GM19455 (cell line): ENCODE measurements around the gene APOH.
A peak's percentile ranks its signal among the peaks of the same experiment; 100 is the strongest.

ENCODE experiments used
- ATAC-seq: cut with Tn5 transposase; IDR thresholded peaks from one replicate; pipeline ENCODE4 v1.9.1; 2021; ENCODE audit not compliant: unreplicated experiment

Gene APOH

DNA sequence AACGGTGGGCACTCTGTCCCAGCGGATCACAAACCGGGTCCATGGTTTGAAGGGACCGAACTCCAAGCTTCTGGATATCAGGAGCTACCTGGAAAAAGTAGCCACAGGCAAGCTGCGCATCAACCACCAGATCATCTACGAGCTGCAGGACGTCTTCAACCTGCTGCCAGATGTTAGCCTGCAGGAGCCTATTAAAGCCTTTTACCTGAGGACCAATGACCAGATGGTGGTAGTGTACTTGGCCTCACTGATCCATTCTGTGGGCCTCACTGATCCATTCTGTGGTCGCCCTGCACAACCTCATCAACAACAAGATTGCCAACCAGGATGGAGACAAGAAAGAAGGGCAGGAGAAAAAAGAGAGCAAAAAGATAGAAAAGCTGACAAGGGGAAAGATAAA lies 31.0 kb downstream of the APOH start:
- no peak for ATAC-seq

DNA sequence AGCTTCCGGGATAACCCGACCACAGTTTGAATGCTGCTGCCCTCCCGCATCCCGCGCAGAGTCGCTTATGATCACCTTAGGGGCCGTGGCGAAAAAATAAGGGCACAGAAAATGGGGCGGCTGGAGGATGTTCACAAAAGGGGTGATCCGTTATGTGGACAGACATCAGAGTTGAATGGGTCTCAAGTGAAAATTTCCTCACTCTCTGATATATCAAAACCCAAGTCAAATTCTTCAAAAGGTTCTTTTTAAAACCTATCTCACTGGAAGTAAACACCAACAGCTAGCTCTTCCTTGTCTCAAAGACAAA lies 36.9 kb downstream of the APOH start:
- ATAC-seq: no peak

DNA sequence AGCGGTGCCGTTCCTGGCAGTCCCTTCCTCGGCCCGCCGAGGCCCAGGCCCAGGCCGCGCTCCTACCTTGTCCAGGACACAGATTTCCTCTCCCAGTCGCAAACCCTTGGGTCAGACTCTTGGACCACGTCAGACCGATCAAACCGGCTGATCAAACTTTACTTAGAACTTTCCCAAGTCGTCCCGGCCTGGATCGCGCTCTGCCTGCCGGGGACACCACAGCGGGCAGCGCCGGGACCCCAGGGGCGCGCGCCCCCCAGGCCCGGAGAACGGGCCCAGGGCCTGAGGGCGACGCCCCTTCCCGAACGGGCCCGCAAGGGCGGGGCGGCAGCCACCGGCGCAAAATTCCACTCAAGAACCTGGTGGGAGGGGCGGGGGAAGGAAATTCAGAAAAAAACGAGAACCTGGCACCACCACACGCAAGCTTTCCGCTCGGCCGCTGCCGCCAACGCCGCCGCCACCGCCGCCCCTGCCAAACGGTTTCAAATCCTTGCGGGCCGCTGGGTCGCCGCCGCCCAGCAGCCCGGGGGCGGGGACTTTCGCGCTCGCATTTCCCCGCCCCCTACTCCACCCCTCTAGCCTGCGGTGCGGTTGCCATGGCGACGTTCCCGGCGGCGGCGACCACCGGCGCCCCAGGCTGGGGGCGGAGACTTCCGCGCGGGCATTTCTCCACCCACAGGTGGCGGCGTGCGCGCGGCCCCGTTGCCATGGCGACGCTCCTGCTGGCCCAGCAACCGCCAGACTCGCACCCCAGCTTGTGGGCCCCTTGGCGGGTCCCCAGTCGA lies 37.4 kb downstream of the APOH start, which contains the start of gene CEP112:
CEP112 (minus strand) TSS at position 541 of the 785 bp plus-strand sequence.
- ATAC-seq: peak; percentile 68

GRCh38 chr17:66190738-66191592 lies 38.2 kb downstream of the APOH start:
- ATAC-seq: no peak

GRCh38 chr17:66187718-66188117 lies 41.5 kb downstream of the APOH start:
- no peak for ATAC-seq

DNA sequence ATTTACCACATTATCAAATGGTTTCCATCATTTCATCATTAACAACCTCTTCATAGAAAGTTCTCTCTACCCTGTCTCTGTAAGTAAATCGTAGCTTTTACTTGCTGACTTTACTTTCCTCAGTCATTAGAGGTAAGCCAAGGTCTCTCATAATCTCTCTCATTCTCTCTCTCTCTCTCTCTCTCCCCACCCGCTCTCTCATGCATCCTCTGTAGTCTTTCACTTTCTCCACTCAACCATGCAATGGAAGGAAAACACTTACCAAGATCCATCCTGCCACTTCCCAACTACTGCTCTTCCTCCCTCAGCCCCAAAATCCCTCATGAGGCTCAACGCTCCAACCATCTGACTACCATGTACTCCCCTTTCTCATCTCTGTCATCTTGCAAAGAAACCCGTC lies 43.4 kb downstream of the APOH start:
- ATAC-seq: no peak

- ATAC-seq: no peak
Measured at GRCh38 chr17:66184392-66184791, 44.8 kb downstream of the APOH start.

GRCh38 chr17:66183529-66183928 lies 45.7 kb downstream of the APOH start:
- no peak for ATAC-seq

DNA sequence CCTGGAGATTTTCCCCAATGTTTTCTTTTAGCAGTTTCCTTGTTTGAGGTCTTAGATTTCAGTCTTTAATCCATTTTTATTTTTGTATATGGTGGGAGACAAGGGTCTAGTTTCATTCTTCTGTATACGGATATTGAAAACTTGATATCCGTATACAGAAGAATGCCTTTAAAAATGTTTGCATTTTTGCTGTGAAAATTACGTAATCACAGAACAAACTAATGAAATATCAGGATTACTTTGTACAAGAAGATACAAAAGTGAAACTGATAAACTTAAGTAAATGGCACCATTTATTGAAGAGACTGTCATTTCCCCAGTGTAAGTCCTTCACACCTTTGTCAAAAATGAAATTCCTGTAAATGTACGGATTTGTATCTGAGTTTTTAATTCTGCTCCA lies 50.6 kb downstream of the APOH start:
- no peak for ATAC-seq

- ATAC-seq: no peak
Measured at GRCh38 chr17:66177048-66177447, 52.2 kb downstream of the APOH start.

DNA sequence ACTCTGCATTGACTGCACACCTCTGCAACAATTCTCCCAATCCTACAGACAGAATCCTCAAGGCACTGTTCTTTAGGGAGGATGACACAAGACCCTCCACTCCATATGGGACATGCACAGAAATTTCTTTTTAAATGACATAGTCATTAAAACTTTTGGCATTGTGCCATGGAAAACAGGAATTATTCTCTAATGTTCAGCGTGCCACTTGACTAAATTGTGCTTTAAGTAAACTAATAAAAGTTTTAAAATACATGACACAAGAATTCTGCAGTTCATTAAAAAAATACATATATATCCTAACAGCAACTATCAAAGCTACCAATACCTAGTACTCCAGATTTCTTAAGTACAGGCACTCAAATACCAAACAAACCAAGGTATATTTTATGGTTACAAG lies 53.3 kb downstream of the APOH start:
- no peak for ATAC-seq

DNA sequence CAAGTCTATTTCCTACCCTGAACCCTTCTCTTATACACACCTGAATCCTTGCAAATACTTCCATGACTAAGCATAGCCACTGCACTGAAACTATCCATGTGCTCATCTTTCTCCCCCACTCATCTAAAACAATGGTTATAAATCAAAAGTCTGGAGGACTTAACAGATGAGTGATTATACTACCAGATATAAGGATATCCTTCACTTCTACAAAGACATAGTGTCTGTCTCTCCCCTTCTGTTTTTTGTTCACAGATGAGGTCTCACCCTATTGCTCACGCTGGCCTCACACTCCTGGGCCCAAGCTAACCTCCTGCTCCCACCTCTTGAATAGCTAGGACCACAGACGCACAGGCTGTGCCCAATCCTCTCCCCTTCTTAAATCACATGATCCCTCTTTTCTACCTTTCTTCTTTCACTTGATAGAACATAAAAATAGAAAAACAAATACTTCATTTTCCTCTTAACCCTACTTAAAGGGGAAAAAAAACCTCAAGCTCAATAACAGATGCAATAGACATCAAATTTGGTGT lies 56.5 kb downstream of the APOH start:
- no peak for ATAC-seq

DNA sequence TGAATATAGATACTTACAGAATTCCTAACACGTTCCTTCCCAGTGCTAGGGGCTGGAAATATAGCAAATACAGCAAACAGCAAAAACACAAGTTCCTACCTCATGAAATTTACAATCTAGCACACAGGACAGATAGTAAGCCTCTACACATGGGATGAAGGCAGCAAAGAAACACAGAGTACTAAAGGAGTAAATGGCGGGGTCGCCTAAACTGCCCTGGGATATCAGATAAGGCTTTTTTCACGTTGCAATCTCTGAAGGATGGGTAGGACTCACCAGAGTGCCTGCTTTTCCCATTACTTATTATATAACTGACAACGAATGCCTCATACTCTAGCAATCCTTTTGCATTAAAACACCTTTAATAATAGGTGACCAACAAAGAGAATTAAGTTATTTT lies 57.1 kb downstream of the APOH start:
- no peak for ATAC-seq

DNA sequence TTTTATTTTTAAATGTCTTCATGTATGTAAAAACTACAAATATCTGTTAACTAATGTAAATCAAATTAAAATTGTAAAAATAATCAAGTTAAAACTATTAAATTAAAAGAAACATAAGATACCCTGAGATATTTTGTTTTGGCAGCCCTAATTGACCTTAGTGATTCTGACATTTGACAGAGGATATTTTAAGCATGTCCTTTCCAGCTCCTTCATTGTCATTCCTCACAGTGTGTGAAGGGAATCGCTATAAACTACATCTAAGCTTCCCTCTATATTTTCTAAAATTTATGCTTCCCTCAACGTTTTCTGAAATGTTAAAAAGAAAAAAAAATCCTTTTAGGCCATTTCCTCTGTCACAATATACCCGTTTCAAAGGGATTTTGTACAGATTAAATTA lies 57.5 kb downstream of the APOH start:
- no peak for ATAC-seq

GRCh38 chr17:66171172-66171571 lies 58.0 kb downstream of the APOH start:
- no peak for ATAC-seq

DNA sequence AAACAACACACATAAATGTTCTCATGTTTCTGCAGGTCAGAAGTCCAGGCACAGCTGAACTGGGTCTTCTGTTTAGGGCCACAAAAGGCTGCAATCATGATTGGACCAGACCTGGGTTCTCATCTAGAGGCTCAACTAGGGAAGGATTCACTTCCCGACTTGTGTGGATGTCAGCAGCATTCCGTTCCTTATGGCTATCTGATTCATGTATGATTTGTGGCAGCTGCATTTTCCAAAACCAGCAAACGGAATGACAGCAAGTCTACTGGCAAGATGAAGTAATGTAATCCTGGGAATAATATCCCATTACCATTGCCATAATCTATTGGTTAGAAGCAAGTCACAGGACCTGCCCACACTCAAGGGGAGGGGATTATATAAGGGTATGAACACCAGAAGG lies 59.4 kb downstream of the APOH start:
- ATAC-seq: no peak

DNA sequence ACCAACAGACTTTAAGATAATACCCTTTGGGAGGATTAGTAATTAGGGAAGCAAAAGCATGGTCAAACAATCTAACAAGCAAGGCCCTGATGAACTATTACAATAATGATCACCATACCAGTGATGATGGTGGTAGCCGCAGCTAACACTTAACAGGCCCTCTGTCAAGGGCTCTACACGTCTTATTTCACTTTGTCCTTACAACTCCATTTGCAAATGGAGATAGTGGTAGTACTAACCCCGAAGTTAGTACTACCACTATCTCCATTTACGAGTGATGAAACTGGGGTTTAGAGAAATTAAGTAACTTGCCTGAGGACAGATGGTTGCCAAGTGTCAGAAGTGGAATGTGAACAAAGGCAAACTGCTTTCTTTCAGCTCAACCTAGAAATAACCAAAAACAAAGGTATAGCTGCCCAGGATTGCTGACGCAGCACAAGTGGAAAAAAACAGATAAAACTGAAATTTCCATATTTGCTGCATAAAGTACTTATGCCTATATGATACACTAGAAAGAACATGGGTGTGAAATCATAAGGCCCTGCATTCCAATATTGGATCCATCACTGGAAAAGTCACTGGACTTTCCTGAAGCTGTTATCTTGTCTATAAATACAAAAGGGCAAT lies 61.9 kb downstream of the APOH start:
- ATAC-seq: no peak

- no peak for ATAC-seq
Measured at GRCh38 chr17:66165537-66166123, 63.6 kb downstream of the APOH start.
